CD4-positive, alpha-beta T cell (primary cell): Measurements from ENCODE around the gene DDX19B. TPM values are rescaled to one million over a fixed set of nuclear protein-coding genes. Genes with fewer than 3 reads are reported as not detected.

Source experiments
- ATAC-seq: fragments of 200-7000 bp; cut with Tn5 transposase; one replicate; pipeline ENCODE4 v1.10.0; 2022; ENCODE audit warnings: mild to moderate bottlenecking; ENCODE audit not compliant: poor library complexity
- CTCF ChIA-PET: fragments of 350-600 bp; sonication (Branson Sonifier 250); formaldehyde crosslinking; loops from one replicate; lab custom pipeline; 2021; ENCODE audit warnings: antibody characterized with exemption, inconsistent platforms; lab: Charles Lee
- POLR2A ChIA-PET: fragments of 350-600 bp; sonication (Branson Sonifier 250); formaldehyde crosslinking; loops from one replicate; lab custom pipeline; 2021; ENCODE audit warnings: antibody characterized with exemption, inconsistent platforms; lab: Charles Lee
- DNase-seq, 14 experiments: peaks; one replicate each; pipeline ENCODE4 v3.0.0-alpha.2; 2013 to 2020; ENCODE audit warnings: mixed read lengths in 2 of 14
- H3K27ac ChIP-seq, 2 donors: one replicate each; pipeline versions ENCODE4 v1.5.1 to v1.7.0; 2013; ENCODE audit warnings: low read length in 2 of 2, low read depth in 1 of 2, mild to moderate bottlenecking in 1 of 2
- H3K27me3 ChIP-seq, 2 experiments: 1 replicate in 1 of 2; 2 replicates in 1 of 2; pipeline versions ENCODE4 v1.6.1 to v1.7.0; 2013; ENCODE audit warnings: low read length in 2 of 2, control low read depth in 1 of 2, mild to moderate bottlenecking in 1 of 2, moderate library complexity in 1 of 2; ENCODE audit not compliant: insufficient read depth in 2 of 2, control insufficient read depth in 1 of 2
- H3K36me3 ChIP-seq: one replicate; pipeline ENCODE4 v1.6.1; 2013; ENCODE audit warnings: low read length, control low read depth; ENCODE audit not compliant: insufficient read depth
- H3K4me1 ChIP-seq: one replicate; pipeline ENCODE4 v1.6.1; 2013; ENCODE audit warnings: low read length, control low read depth; ENCODE audit not compliant: insufficient read depth
- H3K4me3 ChIP-seq: one replicate; pipeline ENCODE4 v1.5.1; 2013; ENCODE audit warnings: mild to moderate bottlenecking, low read length, moderate library complexity
- H3K9me3 ChIP-seq, 2 experiments: 1 replicate in 1 of 2; 2 replicates in 1 of 2; pipeline versions ENCODE4 v1.6.1 to v1.7.0; 2013; ENCODE audit warnings: low read length in 2 of 2, mild to moderate bottlenecking in 2 of 2, control low read depth in 1 of 2, moderate library complexity in 1 of 2; ENCODE audit not compliant: control insufficient read depth in 1 of 2, insufficient read depth in 1 of 2
- H3K27ac Mint-ChIP-seq: one replicate; pipeline ENCODE4 v1.8.0; 2020; ENCODE audit warnings: mixed read lengths
- H3K27me3 Mint-ChIP-seq: one replicate; pipeline ENCODE4 v1.8.0; 2021; ENCODE audit warnings: mixed read lengths
- H3K36me3 Mint-ChIP-seq: one replicate; pipeline ENCODE4 v1.8.0; 2021; ENCODE audit warnings: low read depth, mixed read lengths
- H3K4me1 Mint-ChIP-seq: one replicate; pipeline ENCODE4 v1.8.0; 2021; ENCODE audit warnings: low read depth, mixed read lengths
- H3K4me3 Mint-ChIP-seq: one replicate; pipeline ENCODE4 v1.8.0; 2020; ENCODE audit warnings: mild to moderate bottlenecking, mixed read lengths
- H3K9me3 Mint-ChIP-seq: one replicate; pipeline ENCODE4 v1.8.0; 2020; ENCODE audit warnings: mixed read lengths
- intact Hi-C, 2 experiments: fragments of 100-400 bp; cut with DNase I in 1 of 2; cut with micrococcal nuclease in 1 of 2; formaldehyde crosslinking; loops; one replicate each; pipeline versions ENCODE4 v1.15.1 to v1.9.0; 2023 to 2025; cut with DNase I, micrococcal nuclease
- total RNA-seq, 174 experiments: library from RNA in 2 of 174; stranded (reverse) in 2 of 174; gene quantifications; one replicate each; pipeline ENCODE4 v1.2.3 and lab custom pipeline; 2021 to 2026
- TF ChIP-seq, protein P1 (sequence below): fragments of 200-600 bp; IDR thresholded peaks from one replicate; pipeline ENCODE4 v1.8.0; 2022; ENCODE audit warnings: antibody characterized with exemption, mild to moderate bottlenecking

The DDX19B gene
- total RNA-seq, 2 experiments from 2014 or later = 23.0 TPM

DNA sequence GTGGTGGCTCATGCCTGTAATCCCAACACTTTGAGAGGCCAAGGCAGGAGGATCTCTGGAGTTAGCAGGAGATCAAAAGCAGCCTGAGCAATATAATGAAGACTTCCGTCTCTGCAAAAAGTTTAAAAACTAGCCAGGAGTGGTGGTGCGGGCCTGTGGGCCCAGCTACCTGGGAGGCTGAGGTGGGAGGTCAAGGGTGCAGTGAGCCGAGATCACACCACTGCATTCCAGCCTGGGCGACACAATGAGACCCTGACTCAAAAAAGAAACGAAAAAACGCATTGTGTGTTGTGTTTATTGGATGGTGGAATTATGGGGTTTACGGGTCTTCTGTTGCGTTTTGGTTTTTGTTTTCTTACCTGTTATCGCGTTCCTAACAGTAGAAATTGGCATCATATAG lies 46.9 kb downstream of the DDX19B start:
- H3K4me1 Mint-ChIP-seq = peaks cover 30% of the 10 kb centered on the region
- ChIA-PET POLR2A (interaction anchor here (0.6 to 3.0 kb wide), 18 partner anchors 9 to 964 kb away, joined by 3 to 62 read pairs (median 6); partner anchors contain the start of genes AARS1, COG4, DDX19B and EXOSC6), CTCF (interaction anchor here (1.5 to 2.0 kb wide), 2 partner anchors 46 to 94 kb away, joined by 5 to 11 read pairs; partner anchors contain the start of genes DDX19B and EXOSC6)
- ATAC-seq (no peak), DNase-seq (no peak)
- H3K36me3 Mint-ChIP-seq = peaks cover 34% of the 10 kb centered on the region
- H3K4me3 ChIP-seq = peak overlapping the region; percentile 96
- H3K36me3 ChIP-seq = peaks cover 14% of the 10 kb centered on the region
- H3K9me3 ChIP-seq = no peaks in the 10 kb centered on the region
- H3K4me3 Mint-ChIP-seq = peak overlapping the region; percentile 84
- H3K9me3 Mint-ChIP-seq = no peaks in the 10 kb centered on the region
- H3K27me3 ChIP-seq = no peaks in the 10 kb centered on the region
- H3K27me3 Mint-ChIP-seq = no peaks in the 10 kb centered on the region
- TF ChIP-seq, protein P1, sequence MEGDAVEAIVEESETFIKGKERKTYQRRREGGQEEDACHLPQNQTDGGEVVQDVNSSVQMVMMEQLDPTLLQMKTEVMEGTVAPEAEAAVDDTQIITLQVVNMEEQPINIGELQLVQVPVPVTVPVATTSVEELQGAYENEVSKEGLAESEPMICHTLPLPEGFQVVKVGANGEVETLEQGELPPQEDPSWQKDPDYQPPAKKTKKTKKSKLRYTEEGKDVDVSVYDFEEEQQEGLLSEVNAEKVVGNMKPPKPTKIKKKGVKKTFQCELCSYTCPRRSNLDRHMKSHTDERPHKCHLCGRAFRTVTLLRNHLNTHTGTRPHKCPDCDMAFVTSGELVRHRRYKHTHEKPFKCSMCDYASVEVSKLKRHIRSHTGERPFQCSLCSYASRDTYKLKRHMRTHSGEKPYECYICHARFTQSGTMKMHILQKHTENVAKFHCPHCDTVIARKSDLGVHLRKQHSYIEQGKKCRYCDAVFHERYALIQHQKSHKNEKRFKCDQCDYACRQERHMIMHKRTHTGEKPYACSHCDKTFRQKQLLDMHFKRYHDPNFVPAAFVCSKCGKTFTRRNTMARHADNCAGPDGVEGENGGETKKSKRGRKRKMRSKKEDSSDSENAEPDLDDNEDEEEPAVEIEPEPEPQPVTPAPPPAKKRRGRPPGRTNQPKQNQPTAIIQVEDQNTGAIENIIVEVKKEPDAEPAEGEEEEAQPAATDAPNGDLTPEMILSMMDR = no peak
- peak overlapping the region; percentile 90 to 98 for H3K27ac ChIP-seq
- intact Hi-C loops = loop anchor here (1.0 to 10.0 kb wide), 8 partner anchors 35 to 179 kb away; partner anchors contain the start of genes COG4 (in 2 of the 2), SF3B3 (in 2 of the 2), AARS1 (in 1 of the 2) and DDX19B (in 1 of the 2)
- H3K27ac Mint-ChIP-seq = peak overlapping the region; percentile 100
- peaks cover 36% of the 10 kb centered on the region for H3K4me1 ChIP-seq

DNA sequence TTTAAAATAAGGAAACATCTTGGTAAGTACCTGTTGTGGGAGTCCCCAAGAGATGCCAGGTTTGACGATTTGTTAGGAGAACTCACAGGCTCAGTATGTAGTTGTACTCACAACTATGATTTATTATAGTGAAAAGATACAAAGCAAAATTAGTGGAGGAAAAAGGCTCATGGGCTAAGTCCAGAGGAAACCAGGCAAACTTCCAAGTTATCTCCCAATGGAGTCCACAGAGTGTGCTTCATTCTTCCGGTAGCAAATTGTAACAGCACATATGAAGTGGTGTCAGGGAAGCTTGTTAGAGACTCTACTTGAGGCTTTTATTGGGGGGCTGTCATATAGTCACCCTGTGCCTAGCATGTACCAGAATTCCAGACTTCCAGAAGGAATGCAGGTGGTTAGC lies 50.0 kb downstream of the DDX19B start:
- DNase-seq (no peak), ATAC-seq (no peak)
- Mint-ChIP-seq H3K27me3 (no peaks in the 10 kb centered on the region), H3K4me3 (peak overlapping the region; percentile 42), H3K27ac (peak overlapping the region; percentile 68), H3K36me3 (peaks cover 40% of the 10 kb centered on the region), H3K9me3 (no peaks in the 10 kb centered on the region), H3K4me1 (peaks cover 34% of the 10 kb centered on the region)
- Histone ChIP-seq H3K36me3 (peaks cover 32% of the 10 kb centered on the region), H3K4me3 (no peak overlapping the region), H3K27ac (no peak overlapping the region), H3K4me1 (peaks cover 36% of the 10 kb centered on the region), H3K9me3 (no peaks in the 10 kb centered on the region), H3K27me3 (no peaks in the 10 kb centered on the region)
- TF ChIP-seq, protein P1 = no peak
- ChIA-PET CTCF (no interaction called here), POLR2A (no interaction called here)
- intact Hi-C loops = loop anchor here in 1 of 2 experiments (10.0 kb wide), 1 partner anchor 176 kb away; the partner anchor contains the start of genes COG4 and SF3B3

DNA sequence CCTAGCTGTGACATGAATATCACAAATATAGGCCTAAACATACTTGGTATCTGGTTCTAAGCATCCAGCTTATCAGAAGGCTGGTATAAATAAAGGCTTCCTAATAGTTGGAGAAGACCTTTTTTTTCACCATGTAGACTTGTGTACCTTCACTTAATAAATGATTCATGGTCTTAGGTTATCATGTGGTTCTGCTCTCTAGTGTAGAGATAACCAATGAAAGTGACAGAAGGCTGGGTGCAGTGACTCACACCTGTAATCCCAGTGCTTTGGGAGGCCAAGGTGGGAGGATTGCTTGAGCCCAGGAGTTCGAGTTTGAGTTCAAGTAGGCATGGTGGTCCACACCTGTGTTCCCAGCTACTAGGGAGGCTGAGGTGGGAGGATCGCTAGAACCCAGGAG lies 50.8 kb downstream of the DDX19B start:
- ATAC-seq (no peak), DNase-seq (no peak)
- intact Hi-C loops = loop anchor here in 1 of 2 experiments (10.0 kb wide), 1 partner anchor 175 kb away; the partner anchor contains the start of genes COG4 and SF3B3
- H3K36me3 Mint-ChIP-seq = peaks cover 46% of the 10 kb centered on the region
- Histone ChIP-seq H3K27ac (no peak overlapping the region), H3K9me3 (no peaks in the 10 kb centered on the region), H3K4me3 (no peak overlapping the region), H3K36me3 (peaks cover 38% of the 10 kb centered on the region), H3K27me3 (no peaks in the 10 kb centered on the region), H3K4me1 (peaks cover 36% of the 10 kb centered on the region)
- H3K4me1 Mint-ChIP-seq = peaks cover 34% of the 10 kb centered on the region
- POLR2A ChIA-PET = no interaction called here
- peak overlapping the region; percentile 68 for H3K27ac Mint-ChIP-seq
- H3K27me3 Mint-ChIP-seq = no peaks in the 10 kb centered on the region
- H3K9me3 Mint-ChIP-seq = no peaks in the 10 kb centered on the region
- TF ChIP-seq, protein P1 = no peak
- H3K4me3 Mint-ChIP-seq = peak overlapping the region; percentile 40
- CTCF ChIA-PET = no interaction called here
